Stomach (tissue), 9 donors: ENCODE measurements around the gene MSTN. TPM values are rescaled to one million over a fixed set of nuclear protein-coding genes. Genes with fewer than 3 reads are reported as not detected.

ENCODE experiments used
- DNase-seq, 2 donors: peaks; one replicate each; pipeline versions ENCODE4 v3.0.0 to v3.0.0-alpha.2; 2013 to 2019
- H3K27ac ChIP-seq, 5 donors: fragments of 200-600 bp in 4 of 5; sonication (generic) in 4 of 5; one replicate each; pipeline ENCODE4 v1.5.1; 2013 to 2019; ENCODE audit warnings: mild to moderate bottlenecking in 1 of 5, moderate library complexity in 1 of 5
- H3K27me3 ChIP-seq, 3 donors: fragments of 200-600 bp; sonication (generic); one replicate each; pipeline ENCODE4 v1.5.1; 2017 to 2019; ENCODE audit warnings: mixed run types in 1 of 3
- H3K36me3 ChIP-seq, 4 donors: fragments of 200-600 bp; sonication (generic); 1 replicate in 3 of 4; 2 replicates in 1 of 4; pipeline ENCODE4 v1.5.1; 2016 to 2019
- H3K4me1 ChIP-seq, 4 donors: fragments of 200-600 bp; sonication (generic); one replicate each; pipeline ENCODE4 v1.5.1; 2016 to 2019
- H3K4me3 ChIP-seq, 4 donors: fragments of 200-600 bp; sonication (generic) in 3 of 4; one replicate each; pipeline ENCODE4 v1.5.1; 2016 to 2019; ENCODE audit warnings: mild to moderate bottlenecking in 1 of 4
- H3K9me3 ChIP-seq, 4 donors: fragments of 200-600 bp; sonication (generic); one replicate each; pipeline ENCODE4 v1.5.1; 2016 to 2019
- EP300 ChIP-seq: sonication (generic); formaldehyde crosslinking; IDR thresholded peaks from one replicate; pipeline ENCODE4 v1.6.1; 2017; ENCODE audit warnings: antibody characterized with exemption
- POLR2A ChIP-seq, 4 donors: fragments of 450-650 bp; IDR thresholded peaks; one replicate each; pipeline ENCODE4 v1.6.1; 2016; ENCODE audit warnings: antibody characterized with exemption in 4 of 4, control low read depth in 2 of 4, mild to moderate bottlenecking in 1 of 4, moderate library complexity in 1 of 4
- POLR2AphosphoS5 ChIP-seq, 3 donors: sonication (generic); formaldehyde crosslinking; IDR thresholded peaks; one replicate each; pipeline ENCODE4 v1.6.1; 2016; ENCODE audit warnings: antibody characterized with exemption in 3 of 3
- WGBS, 5 donors: extraction: QIAGEN DNeasy Blood & Tissue Kit in 3 of 5; methylation state at CpG; one replicate each; pipeline versions ENCODE4 v1.1.5 to v1.1.7; 2013 to 2018; 5-methylcytosine and 5-hydroxymethylcytosine counted together
- intact Hi-C: fragments of 100-400 bp; cut with DNase I; formaldehyde crosslinking; loops from one replicate; pipeline ENCODE4 v1.15.1; 2023; ENCODE audit warnings: low total_unique reads
- polyA plus RNA-seq, 3 donors: library from polyadenylated mRNA; stranded (reverse); fragments of 200-250 nt; gene quantifications; one replicate each; pipeline ENCODE4 v1.2.3, GENCODE V29; 2013
- total RNA-seq, 5 donors: library from RNA; depleted of rRNA; stranded (reverse); fragments of >200 nt; gene quantifications; one replicate each; pipeline versions ENCODE4 v1.1.0 to v1.2.3, GENCODE V29; 2014 to 2016
- TF ChIP-seq, protein P1 (sequence below), 7 experiments: fragments of 450-650 bp in 4 of 7; fragments of 200-600 bp in 3 of 7; sonication (generic) in 3 of 7; IDR thresholded peaks; one replicate each; pipeline ENCODE4 v1.5.1; 2016 to 2019; ENCODE audit warnings: antibody characterized with exemption in 7 of 7, control low read depth in 2 of 7, mild to moderate bottlenecking in 1 of 7
- donor health status: healthy with polysubstance abuse.
- donor health status: Bipolar disorder and iron deficiency.
- donor health status: healthy.

The MSTN gene
- total and polyA plus RNA-seq, 8 donors: 0.45 to 2.0 (median 0.46) TPM; not detected in 5

DNA sequence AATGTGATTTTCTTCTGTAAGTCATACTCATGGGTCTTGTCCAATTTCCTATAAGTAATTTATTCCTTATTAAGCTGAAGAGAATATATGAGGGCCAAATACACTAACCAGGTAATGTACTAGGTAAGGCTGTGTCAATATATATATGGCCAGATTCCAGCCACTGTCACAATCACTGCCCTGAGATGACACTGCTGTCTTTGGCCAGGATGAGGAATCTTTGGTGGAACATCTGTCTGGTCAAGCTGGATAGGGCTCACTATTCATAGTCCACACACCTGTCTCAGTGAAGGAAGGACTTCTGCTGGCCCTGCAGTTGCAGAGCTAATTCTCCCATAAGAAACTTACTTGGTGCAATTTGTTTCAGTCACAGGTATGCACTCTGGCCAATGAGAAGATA lies 11.3 kb downstream of the MSTN start:
- intact Hi-C loops: no loop called here
- Histone ChIP-seq H3K36me3 (no peaks in the 10 kb centered on the region), H3K9me3 (no peaks in the 10 kb centered on the region), H3K27me3 (no peaks in the 10 kb centered on the region), H3K27ac (no peak overlapping the region), H3K4me1 (no peaks in the 10 kb centered on the region), H3K4me3 (no peak overlapping the region)
- DNase-seq: no peak
- TF ChIP-seq EP300 (no peak), POLR2AphosphoS5 (IDR thresholded peaks at IDR 0.05) (no peak), POLR2A (IDR thresholded peaks at IDR 0.05) (no peak)
- TF ChIP-seq, protein P1, sequence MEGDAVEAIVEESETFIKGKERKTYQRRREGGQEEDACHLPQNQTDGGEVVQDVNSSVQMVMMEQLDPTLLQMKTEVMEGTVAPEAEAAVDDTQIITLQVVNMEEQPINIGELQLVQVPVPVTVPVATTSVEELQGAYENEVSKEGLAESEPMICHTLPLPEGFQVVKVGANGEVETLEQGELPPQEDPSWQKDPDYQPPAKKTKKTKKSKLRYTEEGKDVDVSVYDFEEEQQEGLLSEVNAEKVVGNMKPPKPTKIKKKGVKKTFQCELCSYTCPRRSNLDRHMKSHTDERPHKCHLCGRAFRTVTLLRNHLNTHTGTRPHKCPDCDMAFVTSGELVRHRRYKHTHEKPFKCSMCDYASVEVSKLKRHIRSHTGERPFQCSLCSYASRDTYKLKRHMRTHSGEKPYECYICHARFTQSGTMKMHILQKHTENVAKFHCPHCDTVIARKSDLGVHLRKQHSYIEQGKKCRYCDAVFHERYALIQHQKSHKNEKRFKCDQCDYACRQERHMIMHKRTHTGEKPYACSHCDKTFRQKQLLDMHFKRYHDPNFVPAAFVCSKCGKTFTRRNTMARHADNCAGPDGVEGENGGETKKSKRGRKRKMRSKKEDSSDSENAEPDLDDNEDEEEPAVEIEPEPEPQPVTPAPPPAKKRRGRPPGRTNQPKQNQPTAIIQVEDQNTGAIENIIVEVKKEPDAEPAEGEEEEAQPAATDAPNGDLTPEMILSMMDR (IDR thresholded peaks at IDR 0.05): no peak

DNA sequence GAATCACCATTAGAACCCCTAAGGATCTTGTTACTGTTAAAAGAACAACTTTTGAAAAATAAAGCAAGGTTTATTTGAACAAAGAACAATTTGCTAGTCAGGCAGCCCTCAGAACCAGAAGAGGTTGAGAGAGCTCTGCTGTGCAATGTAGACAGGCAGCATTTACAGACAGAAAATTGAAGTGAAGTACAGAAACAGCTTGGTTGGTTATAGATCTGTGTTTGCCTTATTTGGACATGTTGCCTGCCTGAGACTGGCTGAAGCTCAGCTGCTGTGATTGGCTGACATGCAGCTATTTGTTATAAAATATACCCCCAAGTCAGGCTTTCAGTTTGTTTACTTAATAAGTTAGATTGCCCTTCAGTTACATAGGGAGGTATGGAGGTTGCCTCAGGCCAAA lies 12.5 kb downstream of the MSTN start:
- TF ChIP-seq EP300 (no peak), POLR2A (IDR thresholded peaks at IDR 0.05) (no peak), POLR2AphosphoS5 (IDR thresholded peaks at IDR 0.05) (no peak)
- TF ChIP-seq, protein P1 (IDR thresholded peaks at IDR 0.05): no peak
- intact Hi-C loops: no loop called here
- no peak overlapping the region for H3K27ac ChIP-seq
- peaks cover 0 to 7% (median 0%) of the 10 kb centered on the region in 3 donors for H3K27me3 ChIP-seq
- no peaks in the 10 kb centered on the region for H3K36me3 ChIP-seq
- H3K4me3 ChIP-seq: no peak overlapping the region
- no peaks in the 10 kb centered on the region for H3K4me1 ChIP-seq
- no peaks in the 10 kb centered on the region for H3K9me3 ChIP-seq
- DNase-seq: peak in 1 of 2 donors; percentile 5

DNA sequence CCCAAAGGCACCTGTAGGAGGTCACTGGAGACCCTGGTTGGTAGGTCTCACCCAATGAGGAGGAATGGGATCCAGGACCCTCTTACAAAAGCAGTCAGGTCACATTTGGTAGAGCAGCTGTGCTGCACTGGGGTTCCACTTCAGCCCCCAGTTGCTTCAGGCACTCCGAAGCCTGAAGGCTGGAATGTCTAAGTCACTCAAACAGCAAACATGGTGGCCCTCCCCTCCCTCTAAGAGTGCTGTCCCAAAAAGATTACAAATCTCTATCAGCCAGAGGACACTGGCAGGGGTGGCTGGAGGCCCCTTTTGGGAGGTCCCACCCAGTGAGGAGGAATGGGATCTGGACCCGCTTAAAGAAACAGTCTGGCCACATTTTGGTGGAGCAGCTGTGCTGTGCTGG lies 17.7 kb downstream of the MSTN start:
- Histone ChIP-seq H3K4me1 (no peaks in the 10 kb centered on the region), H3K36me3 (no peaks in the 10 kb centered on the region), H3K4me3 (no peak overlapping the region), H3K27ac (no peak overlapping the region), H3K9me3 (no peaks in the 10 kb centered on the region), H3K27me3 (peaks cover 0 to 7% (median 0%) of the 10 kb centered on the region in 3 donors)
- DNase-seq: no peak
- intact Hi-C loops: no loop called here
- 94 to 100% (median 97%) methylated on average over 1 to 2 of the region's 2 CpGs for WGBS, 5 donors
- TF ChIP-seq, protein P1 (IDR thresholded peaks at IDR 0.05): no peak
- TF ChIP-seq POLR2A (IDR thresholded peaks at IDR 0.05) (no peak), POLR2AphosphoS5 (IDR thresholded peaks at IDR 0.05) (no peak), EP300 (no peak)

DNA sequence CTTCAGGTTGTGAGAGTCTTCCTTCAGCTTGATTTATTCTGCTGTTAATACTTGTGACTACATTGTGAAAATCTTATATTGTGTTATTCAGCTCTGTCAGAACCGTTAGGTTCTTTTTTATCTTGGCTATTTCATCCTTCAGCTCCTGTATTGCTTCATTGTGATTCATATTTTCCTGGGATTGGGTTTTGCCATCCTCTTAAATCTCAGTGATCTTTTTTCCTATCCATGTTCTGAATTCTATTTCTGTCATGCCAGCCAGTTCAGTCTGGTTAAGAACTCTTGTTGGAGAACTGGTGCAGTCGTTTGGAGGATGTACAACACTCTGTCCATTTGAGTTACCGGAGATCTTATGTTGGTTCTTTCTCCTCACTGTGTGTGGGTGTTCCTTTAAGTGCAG lies 19.1 kb downstream of the MSTN start:
- 82 to 89% (median 85%) methylated on average over 3 of the region's 3 CpGs for WGBS, 5 donors
- TF ChIP-seq EP300 (no peak), POLR2A (IDR thresholded peaks at IDR 0.05) (no peak), POLR2AphosphoS5 (IDR thresholded peaks at IDR 0.05) (no peak)
- TF ChIP-seq, protein P1 (IDR thresholded peaks at IDR 0.05): no peak
- Histone ChIP-seq H3K4me1 (no peaks in the 10 kb centered on the region), H3K27ac (no peak overlapping the region), H3K9me3 (no peaks in the 10 kb centered on the region), H3K27me3 (peaks cover 0 to 7% (median 0%) of the 10 kb centered on the region in 3 donors), H3K4me3 (no peak overlapping the region), H3K36me3 (no peaks in the 10 kb centered on the region)
- intact Hi-C loops: no loop called here
- DNase-seq: no peak
